GM21447 (cell line): ENCODE results near the gene ROR2.
"Not testable (repeated sequence)": the region's sequence is repeated elsewhere in the genome, so short reads cannot be mapped to it uniquely, and the experiment has no call there.

Experiments used
- ATAC-seq: cut with Tn5 transposase; IDR thresholded peaks from one replicate; pipeline ENCODE4 v1.9.1; 2021; ENCODE audit not compliant: unreplicated experiment

Gene ROR2

DNA sequence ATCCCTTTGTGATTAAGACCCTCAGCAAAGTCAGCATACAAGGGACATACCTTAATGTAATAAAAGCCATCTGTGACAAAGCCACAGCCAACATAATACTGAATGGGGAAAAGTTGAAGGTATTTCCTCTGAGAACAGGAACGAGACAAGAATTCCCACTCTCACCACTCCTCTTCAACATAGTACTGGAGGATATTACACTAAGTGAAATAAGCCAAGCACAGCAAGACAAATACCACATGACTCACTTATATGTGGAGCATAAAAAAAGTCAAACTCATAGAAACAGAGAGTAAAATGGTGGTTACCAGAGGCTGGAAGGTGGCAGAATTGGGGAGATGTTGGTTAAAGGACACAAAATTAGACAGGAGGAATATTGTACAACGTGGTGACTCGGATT lies 408.3 kb downstream of the ROR2 start:
- ATAC-seq = no peak

- ATAC-seq = not testable (repeated sequence)
These were observed 409.5 kb downstream of the ROR2 start for GRCh38 chr9:91540506-91540905.

DNA sequence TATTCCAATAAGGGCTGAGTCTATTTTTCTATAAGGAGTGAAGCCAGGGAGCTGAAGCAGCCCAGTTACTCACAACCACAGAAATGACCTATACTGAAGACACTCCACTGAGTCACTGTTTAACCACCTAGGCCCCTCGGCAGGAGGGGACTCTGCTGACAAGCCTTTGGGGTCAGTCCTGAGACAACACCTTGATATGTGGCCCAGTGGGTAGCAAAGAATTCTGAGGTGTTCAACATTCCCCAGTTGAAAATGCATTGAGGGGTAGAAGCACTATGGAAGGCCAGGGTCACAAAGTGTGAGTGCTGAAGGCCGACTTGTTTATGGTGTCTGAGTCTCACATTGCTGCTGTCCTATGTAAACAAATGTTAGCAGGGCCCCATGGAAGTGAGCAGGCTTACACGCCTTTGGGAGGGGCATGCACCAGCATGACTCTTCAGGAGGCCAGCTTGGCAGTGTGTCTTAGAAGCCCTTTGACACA lies 413.8 kb downstream of the ROR2 start:
- no peak for ATAC-seq

GRCh38 chr9:91534374-91534773 lies 415.7 kb downstream of the ROR2 start:
- ATAC-seq = no peak

DNA sequence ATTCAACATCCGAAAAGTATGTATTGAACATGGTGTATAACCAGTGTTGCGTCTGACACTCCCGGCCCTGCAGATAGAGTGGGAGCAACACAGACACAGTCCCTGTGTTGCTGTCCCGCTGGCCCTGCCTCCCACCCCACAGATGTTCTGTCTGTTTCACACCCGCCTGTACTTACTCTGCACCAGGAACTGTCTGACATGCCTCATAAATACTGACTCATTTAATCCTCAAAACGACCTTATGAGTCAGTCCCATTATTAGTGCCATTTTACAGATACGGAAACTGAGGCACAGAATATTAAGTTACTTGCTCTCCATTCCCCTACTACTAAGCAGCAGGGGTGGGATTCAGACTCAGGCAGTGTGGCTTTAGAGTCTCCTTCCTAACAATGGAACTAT lies 416.6 kb downstream of the ROR2 start:
- no peak for ATAC-seq

DNA sequence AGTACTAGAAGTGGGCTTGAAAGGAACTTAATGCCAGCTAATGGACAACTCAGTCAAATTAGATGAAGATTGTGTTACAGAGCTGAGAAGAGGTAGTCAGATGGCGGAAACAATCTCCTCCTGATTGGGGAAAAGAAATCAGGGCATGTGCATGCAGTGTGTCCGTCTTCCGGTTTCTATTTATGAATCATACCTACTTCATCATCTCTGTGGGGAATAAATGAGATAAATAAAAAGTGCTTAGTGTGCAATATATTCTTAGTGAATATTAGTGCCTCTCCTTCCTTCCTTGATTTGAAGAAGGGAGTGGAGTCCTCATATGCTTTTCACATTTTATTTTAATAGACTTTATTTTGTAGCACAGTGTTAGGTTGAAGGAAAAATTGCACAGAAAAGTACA lies 417.7 kb downstream of the ROR2 start:
- no peak for ATAC-seq

DNA sequence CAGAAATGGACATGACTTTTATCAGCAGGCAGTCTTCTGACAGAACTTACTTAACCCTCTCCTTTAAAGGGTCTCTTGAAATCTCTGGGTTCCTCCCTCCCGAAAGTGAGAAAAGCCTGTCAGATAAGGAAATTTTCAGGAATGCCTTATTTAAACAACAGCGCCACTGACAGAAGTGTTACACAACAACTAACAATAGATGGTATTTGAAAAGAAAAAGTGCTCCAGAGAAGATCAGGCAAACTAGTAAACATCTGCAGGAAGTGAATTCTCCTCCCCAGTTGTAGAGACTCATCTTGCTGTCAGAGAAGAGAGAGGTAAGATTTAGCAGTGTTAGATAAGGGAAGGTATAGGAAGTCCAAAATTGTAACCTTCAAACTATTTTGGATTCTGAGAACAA lies 419.2 kb downstream of the ROR2 start:
- no peak for ATAC-seq

DNA sequence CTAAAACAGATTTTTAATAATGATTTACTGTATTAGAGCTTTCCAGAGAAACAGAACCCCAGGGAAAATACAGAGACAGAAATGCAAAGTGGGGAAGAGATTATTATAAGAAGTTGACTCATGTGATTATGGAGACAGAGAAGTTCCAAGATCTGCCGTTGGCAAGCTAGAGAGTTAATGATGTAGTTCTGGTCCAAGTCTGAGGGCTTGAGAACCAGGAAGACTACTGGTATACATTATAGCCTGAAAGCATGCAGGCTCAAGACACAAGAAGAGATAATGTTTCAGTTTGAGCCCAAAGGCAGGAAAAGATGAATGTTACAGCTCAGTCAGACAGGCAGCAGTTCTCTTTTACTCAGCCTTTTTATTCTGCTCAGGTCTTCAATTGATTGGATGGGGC lies 427.5 kb downstream of the ROR2 start:
- no peak for ATAC-seq

GRCh38 chr9:91519520-91520277 lies 430.3 kb downstream of the ROR2 start:
- ATAC-seq = no peak

DNA sequence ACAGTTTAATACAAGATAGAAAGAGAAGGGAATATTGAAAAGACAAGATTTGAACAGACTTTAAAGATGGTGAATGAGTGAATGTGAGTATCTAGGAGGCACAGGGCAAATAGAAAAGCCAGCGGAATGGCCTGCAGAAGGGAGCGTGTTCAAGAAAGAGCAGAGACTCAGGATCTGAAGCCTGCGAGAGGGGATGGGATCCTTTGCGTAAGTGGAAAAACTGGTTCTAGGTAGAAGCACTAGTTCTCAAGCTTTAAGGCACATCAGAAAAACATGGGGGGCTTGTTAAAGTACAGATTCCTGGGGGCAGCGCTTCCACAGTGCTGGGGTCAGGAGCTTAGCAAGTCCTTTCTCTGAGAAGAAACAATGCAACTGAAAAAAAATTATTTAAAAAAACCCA lies 431.6 kb downstream of the ROR2 start:
- no peak for ATAC-seq

GRCh38 chr9:91517801-91518200 lies 432.2 kb downstream of the ROR2 start:
- no peak for ATAC-seq

DNA sequence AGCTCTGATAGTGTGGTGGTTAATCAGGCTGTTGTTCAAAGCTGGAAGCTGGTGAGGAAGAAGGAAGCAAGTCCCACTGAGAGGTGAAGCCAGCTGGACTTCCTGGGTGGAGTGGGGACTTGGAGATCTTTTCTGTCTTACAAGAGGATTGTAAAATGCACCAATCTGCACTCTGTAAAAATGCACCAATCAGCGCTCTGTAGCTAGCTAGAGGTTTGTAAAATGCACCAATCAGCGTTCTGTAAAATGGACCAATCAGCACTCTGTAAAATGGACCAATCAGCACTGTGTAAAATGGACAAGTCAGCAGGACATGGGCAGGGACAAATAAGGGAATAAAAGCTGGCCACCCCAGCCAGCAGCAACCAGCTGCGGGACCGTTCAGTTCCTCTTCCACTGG lies 432.7 kb downstream of the ROR2 start:
- ATAC-seq = not testable (repeated sequence)

DNA sequence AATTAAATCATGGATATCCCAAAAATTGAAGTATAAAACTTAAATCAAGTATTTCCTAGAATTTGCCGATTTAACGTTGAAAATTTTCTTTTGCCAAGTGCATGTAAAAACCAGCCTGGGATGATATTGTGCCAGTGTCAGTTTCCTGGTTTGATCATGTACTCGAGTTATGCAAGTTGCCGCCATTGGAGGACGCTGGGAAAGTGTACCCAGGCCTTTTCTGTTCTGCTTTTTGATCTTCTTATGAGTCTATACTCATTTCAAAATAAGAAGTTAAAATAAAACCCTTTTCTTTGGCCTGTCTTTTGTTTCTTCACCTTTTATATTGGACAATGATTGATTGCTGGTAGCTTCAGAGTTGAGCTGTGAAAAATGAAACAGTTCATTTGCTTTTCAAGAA lies 433.3 kb downstream of the ROR2 start:
- no peak for ATAC-seq

GRCh38 chr9:91516081-91516480 lies 433.9 kb downstream of the ROR2 start:
- ATAC-seq = no peak

DNA sequence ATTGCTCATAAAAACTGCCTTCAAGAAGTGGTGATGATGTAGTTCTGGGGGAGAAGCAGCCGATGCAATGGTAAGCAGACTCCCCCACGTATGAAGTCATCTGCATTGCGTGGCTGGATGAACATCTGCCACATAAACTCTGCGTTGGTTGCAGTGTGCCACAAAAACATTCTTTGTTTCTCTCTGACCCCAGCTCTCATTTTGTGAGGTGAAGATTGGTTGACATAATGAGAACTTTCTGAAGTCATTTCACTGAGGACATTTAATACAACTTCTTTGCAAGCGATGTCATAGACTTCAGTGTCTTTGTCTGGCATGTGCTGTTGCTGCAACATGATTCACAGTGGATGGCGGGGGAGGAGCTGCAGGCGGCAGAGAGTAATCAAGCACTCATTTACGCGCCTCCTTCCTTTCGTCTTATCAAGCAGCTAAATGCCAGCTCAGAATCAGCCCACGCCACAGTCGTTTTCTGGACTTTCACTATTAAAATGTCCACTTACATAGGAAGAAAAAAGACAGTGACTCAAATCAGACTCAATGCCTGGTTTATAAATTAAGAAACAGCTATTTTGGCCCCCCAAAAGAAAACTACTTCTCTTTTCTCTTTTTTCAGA lies 434.8 kb downstream of the ROR2 start:
- ATAC-seq = no peak
